HCT116 (cell line): ENCODE data around the gene CRACR2A. TPM values are rescaled to one million over a fixed set of nuclear protein-coding genes. Genes with fewer than 3 reads are reported as not detected.

Experiments used
- ATAC-seq: fragments of 200-7000 bp; cut with Tn5 transposase; 2 replicates; pipeline ENCODE4 v1.9.1; 2020; ENCODE audit warnings: mild to moderate bottlenecking, moderate library complexity
- BruUV-seq: library from RNA; stranded (reverse); fragments of 400-500 nt; replicated peaks from 2 replicates; lab custom pipeline; 2021; lab: Mats Ljungman, UMichigan
- CTCF ChIA-PET: fragments of 300-600 bp; sonication (Branson Sonifier 250); formaldehyde crosslinking; loops from one replicate; lab custom pipeline; 2021; ENCODE audit warnings: antibody characterized with exemption; lab: Charles Lee
- POLR2A ChIA-PET: fragments of 300-600, 350-600 bp; sonication (Branson Sonifier 250); formaldehyde crosslinking; loops from one replicate; lab custom pipeline; 2021; ENCODE audit warnings: antibody characterized with exemption; lab: Charles Lee
- RAD21 ChIA-PET, 2 experiments: fragments of 300-600 bp; sonication (Branson Sonifier 250); formaldehyde crosslinking; loops; one replicate each; lab custom pipeline; 2023; ENCODE audit warnings: low total read pairs in 2 of 2; ENCODE audit not compliant: uncharacterized antibody in 2 of 2, unreplicated experiment in 2 of 2, low non-redundant PET in 1 of 2; lab: Charles Lee
- DNase-seq: peaks from one replicate; pipeline ENCODE4 v3.0.0-alpha.2; 2010; ENCODE audit warnings: low read depth, low spot score
- H2AFZ ChIP-seq: fragments of 200-600 bp; shearing (Covaris generic), sonication (generic); 2 replicates; pipeline ENCODE4 v1.6.1; 2017; ENCODE audit warnings: low read depth, mixed run types, mixed read lengths, antibody characterized with exemption, low read length; ENCODE audit not compliant: poor library complexity, severe bottlenecking
- H3K27ac ChIP-seq: 2 replicates; pipeline ENCODE4 v1.5.1; 2012; ENCODE audit warnings: low read depth, low read length
- H3K27me3 ChIP-seq: fragments of 200-600 bp; sonication (generic); 2 replicates; pipeline ENCODE4 v1.6.1; 2016; ENCODE audit warnings: mixed run types, low read length, mixed read lengths; ENCODE audit not compliant: insufficient read depth
- H3K36me3 ChIP-seq, 2 experiments: fragments of 200-500 bp in 1 of 2; fragments of 200-600 bp in 1 of 2; sonication (Bioruptor generic) in 1 of 2; sonication (generic) in 1 of 2; 2 replicates each; pipeline versions ENCODE4 v1.5.1 to v1.6.1; 2014 to 2016; ENCODE audit warnings: low read length in 2 of 2, inconsistent platforms in 1 of 2, mixed read lengths in 1 of 2, mixed run types in 1 of 2; ENCODE audit not compliant: insufficient read depth in 2 of 2, control insufficient read depth in 1 of 2
- H3K4me1 ChIP-seq, 2 experiments: fragments of 200-600 bp in 1 of 2; sonication (generic) in 1 of 2; 2 replicates each; pipeline versions ENCODE4 v1.5.1 to v1.6.1; 2012 to 2017; ENCODE audit warnings: low read length in 2 of 2, inconsistent platforms in 1 of 2, mild to moderate bottlenecking in 1 of 2, mixed read lengths in 1 of 2, mixed run types in 1 of 2, moderate library complexity in 1 of 2; ENCODE audit not compliant: insufficient read depth in 2 of 2, control insufficient read depth in 1 of 2
- H3K4me2 ChIP-seq: fragments of 200-600 bp; sonication (generic); 2 replicates; pipeline ENCODE4 v1.6.1; 2017; ENCODE audit warnings: mixed run types, low read length, mixed read lengths
- H3K4me3 ChIP-seq, 2 experiments: fragments of 200-600 bp in 1 of 2; sonication (generic) in 1 of 2; replicated peaks in 1 of 2; 2 replicates each; pipeline ENCODE4 v1.5.1; 2011 to 2016; ENCODE audit warnings: low read length in 2 of 2, control low read depth in 1 of 2, low read depth in 1 of 2, mild to moderate bottlenecking in 1 of 2, mixed read lengths in 1 of 2, mixed run types in 1 of 2
- H3K79me2 ChIP-seq: fragments of 200-600 bp; sonication (generic); 2 replicates; pipeline ENCODE4 v1.6.1; 2017; ENCODE audit warnings: mild to moderate bottlenecking, mixed run types, low read length, moderate library complexity, mixed read lengths; ENCODE audit not compliant: insufficient read depth
- H3K9ac ChIP-seq: fragments of 200-600 bp; sonication (generic); 2 replicates; pipeline ENCODE4 v1.6.1; 2016; ENCODE audit warnings: low read length, mixed read lengths
- H3K9me2 ChIP-seq: fragments of 200-600 bp; sonication (generic), shearing (Covaris generic); 2 replicates; pipeline ENCODE4 v1.6.1; 2017; ENCODE audit warnings: mixed run types, mild to moderate bottlenecking, moderate library complexity; ENCODE audit not compliant: insufficient read depth
- H3K9me3 ChIP-seq, 2 experiments: fragments of 200-500 bp in 1 of 2; fragments of 200-600 bp in 1 of 2; sonication (Bioruptor generic) in 1 of 2; sonication (generic) in 1 of 2; 2 replicates each; pipeline ENCODE4 v1.6.1; 2014 to 2017; ENCODE audit warnings: low read length in 2 of 2, mixed read lengths in 2 of 2, inconsistent platforms in 1 of 2, low read depth in 1 of 2, mild to moderate bottlenecking in 1 of 2, mixed run types in 1 of 2, moderate library complexity in 1 of 2; ENCODE audit not compliant: control insufficient read depth in 1 of 2, insufficient read depth in 1 of 2
- H4K20me1 ChIP-seq: fragments of 200-600 bp; sonication (generic), shearing (Covaris generic); 2 replicates; pipeline ENCODE4 v1.6.1; 2017; ENCODE audit warnings: mixed run types, mild to moderate bottlenecking, moderate library complexity; ENCODE audit not compliant: insufficient read depth
- CBX3 ChIP-seq: IDR thresholded peaks from 2 replicates; pipeline ENCODE4 v1.6.1; 2012; ENCODE audit warnings: low read depth
- CEBPB ChIP-seq: IDR thresholded peaks from 2 replicates; pipeline ENCODE4 v1.6.1; 2012; ENCODE audit warnings: low read depth
- EGR1 ChIP-seq: IDR thresholded peaks from 2 replicates; pipeline ENCODE4 v1.6.1; 2012; ENCODE audit warnings: low read depth
- EZH2 ChIP-seq: fragments of 200-600 bp; sonication (generic); IDR thresholded peaks from 2 replicates; pipeline ENCODE4 v1.6.1; 2017; ENCODE audit warnings: antibody characterized with exemption, mixed run types
- EZH2phosphoT487 ChIP-seq: fragments of 200-600 bp; IDR thresholded peaks from 2 replicates; pipeline ENCODE4 v1.6.1; 2018; ENCODE audit warnings: antibody characterized with exemption, borderline replicate concordance
- JUND ChIP-seq: IDR thresholded peaks from 2 replicates; pipeline ENCODE4 v1.6.1; 2012
- POLR2A ChIP-seq: IDR thresholded peaks from 2 replicates; pipeline ENCODE4 v1.7.0; 2011; ENCODE audit warnings: borderline replicate concordance; ENCODE audit not compliant: insufficient read depth, insufficient read length; ENCODE audit errors: extremely low read depth
- POLR2AphosphoS5 ChIP-seq: IDR thresholded peaks from 2 replicates; pipeline ENCODE4 v1.6.1; 2011; ENCODE audit warnings: mild to moderate bottlenecking, low read depth, low read length, moderate library complexity
- RAD21 ChIP-seq: IDR thresholded peaks from 2 replicates; pipeline ENCODE4 v1.6.1; 2012; ENCODE audit warnings: low read depth, mild to moderate bottlenecking
- SIN3A ChIP-seq: IDR thresholded peaks from 2 replicates; pipeline ENCODE4 v1.6.1; 2012; ENCODE audit warnings: low read depth
- SP1 ChIP-seq: IDR thresholded peaks from 2 replicates; pipeline ENCODE4 v1.6.1; 2012; ENCODE audit warnings: low read depth
- SRF ChIP-seq: IDR thresholded peaks from 2 replicates; pipeline ENCODE4 v1.6.1; 2012; ENCODE audit warnings: low read depth
- TCF7L2 ChIP-seq: IDR thresholded peaks from 2 replicates; pipeline ENCODE4 v1.7.0; 2011; ENCODE audit warnings: borderline replicate concordance, inconsistent platforms; ENCODE audit not compliant: insufficient read depth, insufficient read length; ENCODE audit errors: extremely low read depth
- YY1 ChIP-seq: IDR thresholded peaks from 2 replicates; pipeline ENCODE4 v1.6.1; 2011; ENCODE audit warnings: low read length, low read depth, moderate library complexity, mild to moderate bottlenecking; ENCODE audit not compliant: insufficient replicate concordance; ENCODE audit errors: extremely low read depth
- ZFX ChIP-seq: fragments of 450-650 bp; IDR thresholded peaks from 2 replicates; pipeline ENCODE4 v1.6.1; 2017
- ZNF274 ChIP-seq: fragments of 200-500 bp; sonication (Bioruptor generic); IDR thresholded peaks from 2 replicates; pipeline ENCODE4 v1.6.1; 2014; ENCODE audit warnings: mild to moderate bottlenecking, low read depth, low read length, inconsistent platforms
- intact Hi-C: fragments of 100-400 bp; cut with micrococcal nuclease; formaldehyde crosslinking; loops from 2 replicates; pipeline ENCODE4 v1.10.0; 2022
- total RNA-seq: library from RNA; stranded (reverse); gene quantifications from one replicate; pipeline ENCODE4 v1.2.1, GENCODE V29; 2021; ENCODE audit not compliant: unreplicated experiment
- TF ChIP-seq, protein P1 (sequence below): IDR thresholded peaks from 2 replicates; pipeline ENCODE4 v1.6.1; 2012; ENCODE audit warnings: low read depth

CRACR2A gene
- total RNA-seq, 1 experiment from 2014 or later = 18.4 TPM

DNA sequence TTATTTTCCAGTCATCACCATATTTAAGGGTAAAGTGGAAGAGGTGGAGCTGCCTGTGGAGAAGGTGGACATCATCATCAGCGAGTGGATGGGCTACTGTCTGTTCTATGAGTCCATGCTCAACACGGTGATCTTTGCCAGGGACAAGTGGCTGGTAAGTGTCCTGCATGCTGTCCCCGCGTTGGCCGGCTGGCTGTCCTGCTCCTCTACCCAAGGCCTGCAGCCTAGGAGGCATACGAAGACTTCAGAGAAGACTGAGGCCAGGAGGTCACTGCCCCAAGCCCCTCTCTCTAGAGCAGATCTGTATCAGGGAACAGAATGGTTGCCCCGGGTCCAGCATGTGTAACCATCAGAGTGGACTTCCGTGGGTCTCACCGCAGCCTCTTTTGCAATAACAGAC lies 184.2 kb downstream of the CRACR2A start (continued):
- TF ChIP-seq ZNF274 = no peak
- no peak for TF ChIP-seq ZFX
- TF ChIP-seq SRF = no peak
- no peak for TF ChIP-seq EGR1
- no peak for TF ChIP-seq RAD21
- no peak for TF ChIP-seq EZH2phosphoT487

DNA sequence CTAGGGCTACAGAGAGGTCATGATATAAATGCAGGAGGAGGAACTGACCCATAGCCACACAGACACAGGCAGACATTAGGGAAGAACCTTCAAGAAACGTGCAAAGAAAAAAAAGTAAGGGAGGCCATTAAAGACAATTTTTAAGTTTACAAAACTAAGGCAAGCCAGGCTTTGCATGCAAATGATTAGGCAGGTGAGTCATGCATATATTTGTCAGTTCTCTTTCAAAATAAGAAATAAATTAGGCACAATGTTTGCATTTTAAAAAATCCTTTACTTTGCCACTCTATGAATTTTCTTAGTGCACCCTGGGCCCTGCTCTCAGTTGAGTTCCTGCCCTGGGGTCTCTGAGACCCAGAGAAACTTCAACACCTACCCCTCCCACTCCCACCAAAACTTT lies 186.9 kb downstream of the CRACR2A start:
- TF ChIP-seq POLR2AphosphoS5 (no peak), SP1 (no peak), EGR1 (no peak), ZFX (no peak), CBX3 (no peak), TCF7L2 (no peak), EZH2 (no peak), RAD21 (no peak), SIN3A (no peak), CEBPB (no peak), YY1 (no peak), POLR2A (no peak), JUND (no peak), ZNF274 (no peak)
- TF ChIP-seq, protein P1, sequence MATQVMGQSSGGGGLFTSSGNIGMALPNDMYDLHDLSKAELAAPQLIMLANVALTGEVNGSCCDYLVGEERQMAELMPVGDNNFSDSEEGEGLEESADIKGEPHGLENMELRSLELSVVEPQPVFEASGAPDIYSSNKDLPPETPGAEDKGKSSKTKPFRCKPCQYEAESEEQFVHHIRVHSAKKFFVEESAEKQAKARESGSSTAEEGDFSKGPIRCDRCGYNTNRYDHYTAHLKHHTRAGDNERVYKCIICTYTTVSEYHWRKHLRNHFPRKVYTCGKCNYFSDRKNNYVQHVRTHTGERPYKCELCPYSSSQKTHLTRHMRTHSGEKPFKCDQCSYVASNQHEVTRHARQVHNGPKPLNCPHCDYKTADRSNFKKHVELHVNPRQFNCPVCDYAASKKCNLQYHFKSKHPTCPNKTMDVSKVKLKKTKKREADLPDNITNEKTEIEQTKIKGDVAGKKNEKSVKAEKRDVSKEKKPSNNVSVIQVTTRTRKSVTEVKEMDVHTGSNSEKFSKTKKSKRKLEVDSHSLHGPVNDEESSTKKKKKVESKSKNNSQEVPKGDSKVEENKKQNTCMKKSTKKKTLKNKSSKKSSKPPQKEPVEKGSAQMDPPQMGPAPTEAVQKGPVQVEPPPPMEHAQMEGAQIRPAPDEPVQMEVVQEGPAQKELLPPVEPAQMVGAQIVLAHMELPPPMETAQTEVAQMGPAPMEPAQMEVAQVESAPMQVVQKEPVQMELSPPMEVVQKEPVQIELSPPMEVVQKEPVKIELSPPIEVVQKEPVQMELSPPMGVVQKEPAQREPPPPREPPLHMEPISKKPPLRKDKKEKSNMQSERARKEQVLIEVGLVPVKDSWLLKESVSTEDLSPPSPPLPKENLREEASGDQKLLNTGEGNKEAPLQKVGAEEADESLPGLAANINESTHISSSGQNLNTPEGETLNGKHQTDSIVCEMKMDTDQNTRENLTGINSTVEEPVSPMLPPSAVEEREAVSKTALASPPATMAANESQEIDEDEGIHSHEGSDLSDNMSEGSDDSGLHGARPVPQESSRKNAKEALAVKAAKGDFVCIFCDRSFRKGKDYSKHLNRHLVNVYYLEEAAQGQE = no peak
- H3K4me2 ChIP-seq = no peak overlapping the region
- intact Hi-C loops = loop anchor here (1.0 kb wide), 1 partner anchor 37 kb away; no protein-coding TSS in a partner anchor
- no peaks in the 10 kb centered on the region for H4K20me1 ChIP-seq
- ChIA-PET CTCF (no interaction called here), RAD21 (no interaction called here), POLR2A (no interaction called here)
- H3K9me2 ChIP-seq = no peaks in the 10 kb centered on the region
- H3K4me3 ChIP-seq = no peak overlapping the region
- no peaks in the 10 kb centered on the region for H3K9me3 ChIP-seq
- H3K27ac ChIP-seq = no peak overlapping the region
- H3K4me1 ChIP-seq = no peaks in the 10 kb centered on the region
- BruUV-seq = no TSS peak
- no peak for ATAC-seq
- no peak overlapping the region for H3K9ac ChIP-seq
- H3K79me2 ChIP-seq = no peaks in the 10 kb centered on the region
- peaks cover 37% of the 10 kb centered on the region for H3K27me3 ChIP-seq
- no peak for DNase-seq
- H2AFZ ChIP-seq = no peak overlapping the region
- H3K36me3 ChIP-seq = no peaks in the 10 kb centered on the region

Other genes with a start within 250 kb of the CRACR2A start
- gene PARP11, start 120.3 kb upstream of the CRACR2A start, total RNA-seq = 2.7 TPM